K562 (cell line): ENCODE results near the gene HADHA. TPM values are rescaled to one million over a fixed set of nuclear protein-coding genes. Genes with fewer than 3 reads are reported as not detected.

Experiments
- ATAC-seq: fragments of 200-7000 bp; cut with Tn5 transposase; 3 replicates; pipeline ENCODE4 v1.9.1; 2020; ENCODE audit warnings: moderate library complexity
- BruUV-seq: library from RNA; stranded (reverse); fragments of 400-500 nt; replicated peaks from 2 replicates; lab custom pipeline; 2021; lab: Mats Ljungman, UMichigan
- CTCF ChIA-PET: fragments of 300-600 bp; formaldehyde crosslinking; extraction: SDS; loops from one replicate; lab custom pipeline; 2021; ENCODE audit warnings: low intra/inter-chr PET ratio; lab: Yijun Ruan, JAX
- POLR2A ChIA-PET: fragments of 300-600, 350-650 bp; sonication (Branson Sonifier 250); formaldehyde crosslinking; extraction: SDS; loops from one replicate; lab custom pipeline; 2021; ENCODE audit warnings: antibody characterized with exemption, inconsistent platforms; lab: Yijun Ruan, JAX
- DNase-seq, 4 experiments: peaks; one replicate each; pipeline versions ENCODE4 v3.0.0 to v3.0.0-alpha.2; 2011 to 2018; ENCODE audit warnings: low spot score in 3 of 4, mixed read lengths in 3 of 4; ENCODE audit errors: extremely low read depth in 1 of 4
- FAIRE-seq: peaks from 2 replicates; lab custom pipeline; 2011; peaks lifted over from hg19 to GRCh38; lab: Jason Lieb, UNC
- H2AFZ ChIP-seq: 2 replicates; pipeline ENCODE4 v1.6.0; 2011; ENCODE audit warnings: low read depth, low read length, control low read depth, inconsistent platforms
- H3K27ac ChIP-seq: fragments of 200-600 bp; 3 replicates; pipeline ENCODE4 v1.8.0; 2011; ENCODE audit warnings: low read depth, mild to moderate bottlenecking, control low read depth, inconsistent platforms, low read length, moderate library complexity, mixed read lengths; ENCODE audit errors: extremely low read depth
- H3K27me3 ChIP-seq, 2 experiments: fragments of 300-600 bp in 1 of 2; 2 replicates in 1 of 2; 3 replicates in 1 of 2; pipeline versions ENCODE4 v1.6.0 to v1.8.0; 2011; ENCODE audit warnings: inconsistent platforms in 2 of 2, low read length in 2 of 2, mild to moderate bottlenecking in 1 of 2, mixed read lengths in 1 of 2, moderate library complexity in 1 of 2; ENCODE audit not compliant: control insufficient read depth in 2 of 2, insufficient read depth in 2 of 2
- H3K36me3 ChIP-seq: fragments of 300-600 bp; 3 replicates; pipeline ENCODE4 v1.8.0; 2011; ENCODE audit warnings: mild to moderate bottlenecking, low read length, inconsistent platforms; ENCODE audit not compliant: control insufficient read depth, insufficient read depth
- H3K4me1 ChIP-seq, 2 experiments: fragments of 200-600 bp in 1 of 2; replicated peaks in 1 of 2; 2 replicates in 1 of 2; 3 replicates in 1 of 2; pipeline versions ENCODE4 v1.5.1 to v1.8.0; 2011; ENCODE audit warnings: inconsistent platforms in 2 of 2, low read length in 2 of 2, mild to moderate bottlenecking in 1 of 2, mixed read lengths in 1 of 2, moderate library complexity in 1 of 2; ENCODE audit not compliant: control insufficient read depth in 2 of 2, insufficient read depth in 2 of 2
- H3K4me2 ChIP-seq: 2 replicates; pipeline ENCODE4 v1.6.1; 2011; ENCODE audit warnings: low read length, control low read depth, inconsistent platforms, mixed read lengths; ENCODE audit not compliant: insufficient read depth
- H3K4me3 ChIP-seq: fragments of 200-600 bp; sonication (generic), shearing (Covaris generic); 2 replicates; pipeline ENCODE4 v1.5.1; 2016; ENCODE audit warnings: control low read depth, inconsistent platforms
- H3K79me2 ChIP-seq: fragments of 200-600 bp; 3 replicates; pipeline ENCODE4 v1.8.0; 2011; ENCODE audit warnings: low read length, inconsistent platforms; ENCODE audit not compliant: control insufficient read depth, insufficient read depth
- H3K9ac ChIP-seq, 2 experiments: 2 replicates each; pipeline versions ENCODE4 v1.6.0 to v1.6.1; 2011; ENCODE audit warnings: low read depth in 2 of 2, low read length in 2 of 2, control low read depth in 1 of 2, inconsistent platforms in 1 of 2, mild to moderate bottlenecking in 1 of 2, mixed read lengths in 1 of 2; ENCODE audit not compliant: insufficient read depth in 1 of 2
- H3K9me1 ChIP-seq: one replicate; pipeline ENCODE4 v1.6.0; 2011; ENCODE audit warnings: inconsistent platforms, mild to moderate bottlenecking, low read length, moderate library complexity; ENCODE audit not compliant: control insufficient read depth, insufficient read depth
- H3K9me3 ChIP-seq: replicated peaks from 2 replicates; pipeline ENCODE4 v1.5.1; 2011; ENCODE audit warnings: low read depth, low read length, inconsistent platforms; ENCODE audit not compliant: control insufficient read depth, insufficient read depth
- H4K20me1 ChIP-seq: replicated peaks from 2 replicates; pipeline ENCODE4 v1.6.1; 2011; ENCODE audit warnings: low read length, inconsistent platforms, mixed read lengths; ENCODE audit not compliant: control insufficient read depth, insufficient read depth
- ATF7 ChIP-seq: fragments of 450-650 bp; IDR thresholded peaks from 2 replicates; pipeline ENCODE4 v1.7.1; 2014; ENCODE audit warnings: mild to moderate bottlenecking, moderate library complexity
- HMG20A ChIP-seq: fragments of 450-650 bp; formaldehyde crosslinking; conservative IDR thresholded peaks from 2 replicates; pipeline ENCODE4 v1.4.0; 2020; ENCODE audit warnings: mild to moderate bottlenecking, mixed read lengths
- HNRNPL ChIP-seq: fragments of 200-400 bp; formaldehyde crosslinking; IDR thresholded peaks from 2 replicates; pipeline ENCODE4 v1.6.1; 2017; ENCODE audit warnings: low read depth, mild to moderate bottlenecking, low read length
- JUND ChIP-seq, 2 experiments: IDR thresholded peaks; 2 replicates in 1 of 2; 3 replicates in 1 of 2; pipeline ENCODE4 v1.6.1; 2011; ENCODE audit warnings: borderline replicate concordance in 2 of 2, low read depth in 2 of 2, low read length in 2 of 2, improper control_type of control experiment in 1 of 2, missing biosample characterization in 1 of 2, missing genetic modification characterization in 1 of 2, missing genetic modification reagents in 1 of 2
- MEIS2 ChIP-seq: fragments of 450-650 bp; IDR thresholded peaks from 2 replicates; pipeline ENCODE4 v1.6.1; 2014; ENCODE audit warnings: mild to moderate bottlenecking; ENCODE audit not compliant: partially characterized antibody
- NR2C2 ChIP-seq, 2 experiments: fragments of 200-800 bp in 1 of 2; sonication (Bioruptor generic) in 1 of 2; sonication (generic) in 1 of 2; formaldehyde crosslinking in 1 of 2; IDR thresholded peaks; 2 replicates each; pipeline versions ENCODE4 v1.6.1 to v1.8.0; 2016 to 2022; ENCODE audit warnings: mild to moderate bottlenecking in 1 of 2, missing compliant biosample characterization in 1 of 2, missing genetic modification characterization in 1 of 2, missing genetic modification reagents in 1 of 2
- WGBS: fragments of 100-300 bp; shearing (Covaris generic); methylation state at CpG from one replicate; pipeline ENCODE4 v1.1.6; 2016; ENCODE audit warnings: low coverage, mixed read lengths; ENCODE audit not compliant: insufficient coverage; ENCODE audit errors: missing lambda C conversion rate; 5-methylcytosine and 5-hydroxymethylcytosine counted together
- in situ Hi-C: fragments of 300-500 bp; cut with MboI; formaldehyde crosslinking; loops from 4 replicates; pipeline ENCODE4 v1.15.0; 2018; ENCODE audit warnings: inconsistent platforms, mixed read lengths
- intact Hi-C: fragments of 100-400 bp; cut with micrococcal nuclease; formaldehyde crosslinking; loops from 2 replicates; pipeline ENCODE4 v1.14.2; 2022
- polyA plus RNA-seq, 8 experiments: library from polyadenylated mRNA; depleted of rRNA in 4 of 8; stranded (reverse) in 5 of 8; unstranded in 3 of 8; fragments of >200 nt; fragmentation: Nextera tagmentation in 2 of 8; fragmentation: Illumina TruSeq in 1 of 8; extraction: Ambion mirVana in 2 of 8; extraction: Trizol in 1 of 8; gene quantifications; 2 replicates each; pipeline versions ENCODE4 v1.2.1 to v1.2.3, GENCODE V29; 2011 to 2014; ENCODE audit warnings: inconsistent platforms in 1 of 8, missing spikeins in 1 of 8
- total RNA-seq, 7 experiments: library from RNA; depleted of rRNA in 6 of 7; stranded (reverse); fragments of >200 nt in 6 of 7; fragmentation: Illumina TruSeq in 2 of 7; extraction: Trizol in 2 of 7; gene quantifications; 2 replicates each; pipeline versions ENCODE4 v1.2.1 to v1.2.3, GENCODE V29; 2011 to 2021; ENCODE audit warnings: low replicate concordance in 1 of 7
- TF ChIP-seq, protein P1 (sequence below), 2 experiments: fragments of 450-650 bp; formaldehyde crosslinking in 1 of 2; IDR thresholded peaks; 2 replicates each; pipeline versions ENCODE4 v1.4.0 to v1.6.1; 2014 to 2020; ENCODE audit warnings: mild to moderate bottlenecking in 2 of 2, borderline replicate concordance in 1 of 2, low read depth in 1 of 2
- TF ChIP-seq, protein P2 (sequence below), 3 experiments: IDR thresholded peaks in 2 of 3; conservative IDR thresholded peaks in 1 of 3; 2 replicates each; pipeline ENCODE4 v1.5.1; 2011 to 2012; ENCODE audit warnings: low read length in 3 of 3, mild to moderate bottlenecking in 3 of 3, control low read depth in 2 of 3, improper control_type of control experiment in 1 of 3, inconsistent platforms in 1 of 3, low read depth in 1 of 3, mixed read lengths in 1 of 3, moderate library complexity in 1 of 3; ENCODE audit not compliant: insufficient read depth in 2 of 3

Gene HADHA
- total and polyA plus RNA-seq, 9 of the 15 experiments (the other 6 are each of a cell fraction or from before 2014, with no cell fraction given): 145 to 326 (median 202) TPM

DNA sequence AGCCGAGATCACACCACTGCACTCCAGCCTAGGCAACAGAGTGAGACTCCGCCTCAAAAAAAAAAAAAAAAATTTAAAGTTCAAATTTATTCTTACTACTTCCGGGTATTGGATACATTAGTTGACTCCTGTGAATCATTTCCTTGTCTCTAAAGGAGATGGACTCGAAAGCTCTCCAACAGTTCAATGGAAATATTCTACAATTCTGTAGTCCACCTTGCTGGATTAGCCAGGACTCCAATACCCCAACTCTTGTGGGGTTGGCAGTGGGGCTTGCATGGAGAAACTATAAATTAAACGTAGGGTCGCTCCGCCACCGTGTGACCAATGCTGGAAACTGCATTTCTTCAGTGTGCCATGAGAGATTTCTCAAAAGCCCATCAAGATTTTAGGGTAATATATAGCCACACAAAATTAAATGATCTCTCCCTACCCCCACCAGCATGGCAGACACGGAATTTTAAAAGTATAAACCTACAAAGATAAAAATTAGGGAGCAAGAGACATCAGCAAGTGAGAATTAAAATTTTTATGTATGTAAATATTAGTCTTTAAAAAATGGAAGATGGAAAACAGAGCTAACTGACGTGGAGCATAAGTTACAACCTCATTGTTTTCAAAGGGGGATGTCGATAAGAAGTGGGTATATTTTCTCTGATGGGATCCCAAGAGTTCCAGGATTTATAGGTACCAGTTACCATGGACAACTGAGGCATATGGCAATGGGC, 99.3 kb downstream of the HADHA start:
- in situ Hi-C loops: loop anchor here (5.0 kb wide), 2 partner anchors 153 to 293 kb away; no protein-coding TSS in a partner anchor
- Histone ChIP-seq H3K9me1 (no peaks in the 10 kb centered on the region), H3K4me1 (peaks cover 5 to 15% of the 10 kb centered on the region in 2 experiments; a peak in 3 of 5 replicates), H3K79me2 (no peaks in the 10 kb centered on the region), H3K4me2 (no peak overlapping the region), H4K20me1 (no peaks in the 10 kb centered on the region), H3K27ac (no peak overlapping the region), H3K36me3 (no peaks in the 10 kb centered on the region), H3K4me3 (no peak overlapping the region), H3K9me3 (no peaks in the 10 kb centered on the region), H3K27me3 (peaks cover 11 to 13% of the 10 kb centered on the region in 2 experiments; a peak in 4 of 5 replicates), H2AFZ (peak overlapping the region; percentile 48), H3K9ac (no peak overlapping the region)
- intact Hi-C loops: loop anchor here (1.0 to 2.0 kb wide), 6 partner anchors 57 to 538 kb away; no protein-coding TSS in a partner anchor
- ATAC-seq (peak; percentile 86), FAIRE-seq (peak; percentile 84), DNase-seq (peak; percentile 54 to 83 (median 64))
- no TSS peak for BruUV-seq
- 7% methylated on average over 9 of the region's 11 CpGs for WGBS
- CTCF ChIA-PET: interaction anchor here (0.6 to 3.6 kb wide), 9 partner anchors 57 to 883 kb away, joined by 3 to 50 read pairs (median 4); no protein-coding TSS in a partner anchor
- POLR2A ChIA-PET: interaction anchor here (0.7 kb wide), 1 partner anchor 190 kb away, joined by 4 read pairs; no protein-coding TSS in a partner anchor
- 0 out of 2 replicates have a peak, but pooled peaks have one; percentile 12 for TF ChIP-seq ATF7
- TF ChIP-seq, protein P1, sequence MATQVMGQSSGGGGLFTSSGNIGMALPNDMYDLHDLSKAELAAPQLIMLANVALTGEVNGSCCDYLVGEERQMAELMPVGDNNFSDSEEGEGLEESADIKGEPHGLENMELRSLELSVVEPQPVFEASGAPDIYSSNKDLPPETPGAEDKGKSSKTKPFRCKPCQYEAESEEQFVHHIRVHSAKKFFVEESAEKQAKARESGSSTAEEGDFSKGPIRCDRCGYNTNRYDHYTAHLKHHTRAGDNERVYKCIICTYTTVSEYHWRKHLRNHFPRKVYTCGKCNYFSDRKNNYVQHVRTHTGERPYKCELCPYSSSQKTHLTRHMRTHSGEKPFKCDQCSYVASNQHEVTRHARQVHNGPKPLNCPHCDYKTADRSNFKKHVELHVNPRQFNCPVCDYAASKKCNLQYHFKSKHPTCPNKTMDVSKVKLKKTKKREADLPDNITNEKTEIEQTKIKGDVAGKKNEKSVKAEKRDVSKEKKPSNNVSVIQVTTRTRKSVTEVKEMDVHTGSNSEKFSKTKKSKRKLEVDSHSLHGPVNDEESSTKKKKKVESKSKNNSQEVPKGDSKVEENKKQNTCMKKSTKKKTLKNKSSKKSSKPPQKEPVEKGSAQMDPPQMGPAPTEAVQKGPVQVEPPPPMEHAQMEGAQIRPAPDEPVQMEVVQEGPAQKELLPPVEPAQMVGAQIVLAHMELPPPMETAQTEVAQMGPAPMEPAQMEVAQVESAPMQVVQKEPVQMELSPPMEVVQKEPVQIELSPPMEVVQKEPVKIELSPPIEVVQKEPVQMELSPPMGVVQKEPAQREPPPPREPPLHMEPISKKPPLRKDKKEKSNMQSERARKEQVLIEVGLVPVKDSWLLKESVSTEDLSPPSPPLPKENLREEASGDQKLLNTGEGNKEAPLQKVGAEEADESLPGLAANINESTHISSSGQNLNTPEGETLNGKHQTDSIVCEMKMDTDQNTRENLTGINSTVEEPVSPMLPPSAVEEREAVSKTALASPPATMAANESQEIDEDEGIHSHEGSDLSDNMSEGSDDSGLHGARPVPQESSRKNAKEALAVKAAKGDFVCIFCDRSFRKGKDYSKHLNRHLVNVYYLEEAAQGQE (IDR thresholded peaks at IDR 0.05; ENCODE audit: borderline replicate concordance): peak; percentile 93
- TF ChIP-seq, protein P1 (CRISPR knock-in tag; IDR thresholded peaks at IDR 0.05; ENCODE audit: low read depth): no peak
- peak; percentile 13; the same call in 1 of the 2 replicates for TF ChIP-seq JUND (IDR thresholded peaks at IDR 0.05; ENCODE audit: borderline replicate concordance, low read depth, low read length)
- TF ChIP-seq JUND (tag; IDR thresholded peaks at IDR 0.05; ENCODE audit: borderline replicate concordance, low read depth, low read length): no peak
- TF ChIP-seq, protein P2, sequence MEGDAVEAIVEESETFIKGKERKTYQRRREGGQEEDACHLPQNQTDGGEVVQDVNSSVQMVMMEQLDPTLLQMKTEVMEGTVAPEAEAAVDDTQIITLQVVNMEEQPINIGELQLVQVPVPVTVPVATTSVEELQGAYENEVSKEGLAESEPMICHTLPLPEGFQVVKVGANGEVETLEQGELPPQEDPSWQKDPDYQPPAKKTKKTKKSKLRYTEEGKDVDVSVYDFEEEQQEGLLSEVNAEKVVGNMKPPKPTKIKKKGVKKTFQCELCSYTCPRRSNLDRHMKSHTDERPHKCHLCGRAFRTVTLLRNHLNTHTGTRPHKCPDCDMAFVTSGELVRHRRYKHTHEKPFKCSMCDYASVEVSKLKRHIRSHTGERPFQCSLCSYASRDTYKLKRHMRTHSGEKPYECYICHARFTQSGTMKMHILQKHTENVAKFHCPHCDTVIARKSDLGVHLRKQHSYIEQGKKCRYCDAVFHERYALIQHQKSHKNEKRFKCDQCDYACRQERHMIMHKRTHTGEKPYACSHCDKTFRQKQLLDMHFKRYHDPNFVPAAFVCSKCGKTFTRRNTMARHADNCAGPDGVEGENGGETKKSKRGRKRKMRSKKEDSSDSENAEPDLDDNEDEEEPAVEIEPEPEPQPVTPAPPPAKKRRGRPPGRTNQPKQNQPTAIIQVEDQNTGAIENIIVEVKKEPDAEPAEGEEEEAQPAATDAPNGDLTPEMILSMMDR (IDR thresholded peaks at IDR 0.05 in 2 of 3, conservative IDR thresholded peaks at IDR 0.05 in 1 of 3; ENCODE audit: insufficient read depth in 2 of 3, low read depth in 1 of 3, low read length in 3 of 3): peak; percentile 75 to 90 (median 87)
- no peak for TF ChIP-seq HNRNPL
- TF ChIP-seq MEIS2: no peak
- TF ChIP-seq HMG20A: no peak
- TF ChIP-seq NR2C2 (CRISPR knock-in tag; IDR thresholded peaks at IDR 0.05): no peak
- peak; percentile 47; the same call in 1 of the 2 replicates for TF ChIP-seq NR2C2 (tag; IDR thresholded peaks at IDR 0.05)
